GM12801 (cell line): Measurements from ENCODE around the gene GALNT18.

Source experiments
- TF ChIP-seq, protein P1 (sequence below): IDR thresholded peaks from one replicate; pipeline ENCODE4 v1.5.1; 2011; ENCODE audit warnings: control low read depth; ENCODE audit not compliant: insufficient read length; ENCODE audit errors: extremely low read depth

GALNT18 gene

DNA sequence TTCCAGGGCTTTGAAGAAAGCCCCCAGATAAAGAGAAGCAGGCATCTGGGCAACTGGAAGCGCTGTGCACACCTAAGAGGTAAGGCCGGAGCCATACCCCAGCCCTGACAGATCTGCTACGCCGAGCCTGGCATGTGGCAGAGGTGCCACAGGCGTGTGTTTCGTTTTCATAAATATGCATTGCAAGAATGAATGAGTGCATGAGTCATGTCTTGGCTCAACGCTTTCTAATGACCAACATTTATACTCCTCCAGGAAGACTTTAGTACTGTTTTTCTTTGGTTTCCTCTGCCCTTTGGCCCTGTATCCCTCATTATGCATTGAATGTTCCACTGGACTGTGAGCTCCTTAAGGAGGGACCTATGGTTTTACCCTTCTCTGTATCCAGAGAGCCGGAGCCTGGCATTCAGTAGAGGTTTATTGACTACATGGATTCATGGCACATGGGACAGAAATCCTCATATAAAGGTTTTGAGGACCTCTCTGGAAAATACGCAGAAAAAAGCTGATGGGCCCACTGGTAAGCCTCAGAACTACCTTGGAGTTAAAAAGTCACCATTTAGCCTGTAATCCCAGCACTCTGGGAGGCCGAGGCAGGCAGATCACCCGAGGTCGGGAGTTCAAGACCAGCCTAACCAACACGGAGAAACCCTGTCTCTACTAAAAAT lies 229.9 kb downstream of the GALNT18 start:
- TF ChIP-seq, protein P1, sequence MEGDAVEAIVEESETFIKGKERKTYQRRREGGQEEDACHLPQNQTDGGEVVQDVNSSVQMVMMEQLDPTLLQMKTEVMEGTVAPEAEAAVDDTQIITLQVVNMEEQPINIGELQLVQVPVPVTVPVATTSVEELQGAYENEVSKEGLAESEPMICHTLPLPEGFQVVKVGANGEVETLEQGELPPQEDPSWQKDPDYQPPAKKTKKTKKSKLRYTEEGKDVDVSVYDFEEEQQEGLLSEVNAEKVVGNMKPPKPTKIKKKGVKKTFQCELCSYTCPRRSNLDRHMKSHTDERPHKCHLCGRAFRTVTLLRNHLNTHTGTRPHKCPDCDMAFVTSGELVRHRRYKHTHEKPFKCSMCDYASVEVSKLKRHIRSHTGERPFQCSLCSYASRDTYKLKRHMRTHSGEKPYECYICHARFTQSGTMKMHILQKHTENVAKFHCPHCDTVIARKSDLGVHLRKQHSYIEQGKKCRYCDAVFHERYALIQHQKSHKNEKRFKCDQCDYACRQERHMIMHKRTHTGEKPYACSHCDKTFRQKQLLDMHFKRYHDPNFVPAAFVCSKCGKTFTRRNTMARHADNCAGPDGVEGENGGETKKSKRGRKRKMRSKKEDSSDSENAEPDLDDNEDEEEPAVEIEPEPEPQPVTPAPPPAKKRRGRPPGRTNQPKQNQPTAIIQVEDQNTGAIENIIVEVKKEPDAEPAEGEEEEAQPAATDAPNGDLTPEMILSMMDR: no peak

DNA sequence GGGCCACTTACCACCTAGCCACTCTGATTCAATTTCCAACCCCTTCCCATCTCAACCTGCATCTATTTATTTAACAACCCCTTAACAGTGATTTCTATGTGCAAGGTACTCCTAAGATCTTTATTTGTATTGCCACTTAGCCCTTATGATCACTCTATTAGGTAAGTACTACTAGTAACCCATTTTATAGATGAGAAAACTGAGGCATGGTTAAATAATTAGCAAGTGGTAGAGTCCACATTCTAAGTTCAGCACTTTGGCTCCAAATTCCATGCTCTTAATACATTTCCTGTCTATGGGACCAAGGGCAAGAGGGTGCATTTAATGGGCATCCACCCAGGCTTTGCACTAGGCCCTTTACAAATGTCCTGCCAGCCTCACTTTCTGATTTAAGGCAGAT lies 230.6 kb downstream of the GALNT18 start:
- TF ChIP-seq, protein P1: no peak

DNA sequence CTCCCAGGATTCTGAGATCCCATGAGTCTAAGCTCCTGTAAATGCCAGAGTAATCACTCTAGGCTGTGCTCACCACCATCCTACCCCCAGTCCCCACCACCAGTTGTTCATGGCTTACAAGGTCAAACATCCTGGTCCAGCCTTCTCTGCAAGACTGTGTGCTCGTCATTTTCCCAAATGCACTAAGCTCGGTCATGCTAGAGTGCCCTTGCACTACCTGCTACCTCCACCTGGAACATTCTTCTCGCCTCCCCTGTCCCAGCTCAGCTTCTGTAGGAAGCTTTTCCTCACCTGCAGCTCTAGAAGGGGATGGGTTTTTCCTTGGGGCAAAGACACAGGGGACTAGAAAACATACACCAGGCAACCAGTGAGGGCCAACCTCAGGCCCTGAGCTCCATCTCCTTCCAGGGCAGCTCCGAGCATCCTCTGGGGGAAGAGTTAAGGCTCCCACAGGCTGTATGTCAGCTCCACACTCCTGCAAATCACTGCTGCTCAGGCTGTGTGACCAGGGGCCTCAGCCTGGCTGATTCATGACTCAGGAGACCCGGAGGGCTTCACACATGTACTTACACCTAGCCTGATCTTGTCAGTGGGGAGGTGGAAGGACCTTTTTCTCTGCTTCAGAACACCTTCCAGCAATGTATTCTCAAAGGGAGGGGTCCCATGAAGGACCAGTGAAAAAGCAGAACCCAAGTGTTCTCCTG lies 231.6 kb downstream of the GALNT18 start:
- TF ChIP-seq, protein P1: no peak

DNA sequence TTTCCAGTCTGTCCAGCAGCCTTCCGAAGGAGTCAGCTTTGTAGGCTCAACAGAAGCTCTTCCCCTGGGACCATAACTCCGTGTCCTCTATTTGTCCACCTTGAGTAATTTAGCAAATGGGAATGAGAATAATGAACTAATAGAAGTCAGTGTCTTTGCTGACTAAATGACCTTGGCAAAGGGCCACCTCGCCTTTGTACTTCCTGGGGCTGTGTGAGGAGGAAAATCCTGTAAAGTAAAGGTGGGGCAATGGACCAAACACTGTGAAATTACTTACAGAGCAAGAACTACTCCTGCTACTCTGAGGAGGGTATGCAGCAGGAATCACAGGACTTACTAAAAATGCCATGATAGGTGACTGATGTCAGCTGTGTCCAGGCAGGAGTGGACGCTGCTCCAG lies 232.6 kb downstream of the GALNT18 start:
- TF ChIP-seq, protein P1: no peak

DNA sequence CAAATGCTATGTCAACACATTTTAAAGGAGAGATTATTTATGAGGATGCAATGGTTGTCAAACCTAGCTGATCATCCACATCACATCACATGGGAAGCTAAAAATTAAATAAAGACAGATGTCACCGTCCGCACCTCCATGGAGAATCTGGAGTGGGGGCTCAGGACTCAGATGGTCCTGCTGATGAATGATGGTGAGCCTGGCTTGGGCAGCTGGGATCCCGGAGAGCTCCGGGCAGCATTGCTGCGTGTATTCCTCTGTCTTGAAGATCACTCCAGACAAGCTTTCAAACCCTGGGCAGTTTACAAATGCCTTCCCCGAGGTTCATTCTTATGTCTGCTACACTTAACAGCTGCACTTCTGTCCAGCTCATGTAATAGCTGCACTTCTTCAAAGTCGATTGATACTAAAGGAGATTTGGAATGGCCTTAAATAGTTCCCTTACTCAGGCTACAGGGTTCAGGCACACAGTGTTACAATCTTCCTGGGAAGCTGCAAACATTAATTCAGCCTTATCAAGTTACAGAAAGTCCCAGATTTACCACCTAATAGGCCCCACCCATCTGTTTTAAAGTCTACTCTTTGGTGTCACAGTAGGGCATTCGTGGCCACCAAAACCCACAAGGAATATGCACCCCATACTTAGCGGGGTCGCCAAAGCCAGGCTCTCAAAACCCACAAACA lies 234.0 kb downstream of the GALNT18 start:
- TF ChIP-seq, protein P1: no peak

DNA sequence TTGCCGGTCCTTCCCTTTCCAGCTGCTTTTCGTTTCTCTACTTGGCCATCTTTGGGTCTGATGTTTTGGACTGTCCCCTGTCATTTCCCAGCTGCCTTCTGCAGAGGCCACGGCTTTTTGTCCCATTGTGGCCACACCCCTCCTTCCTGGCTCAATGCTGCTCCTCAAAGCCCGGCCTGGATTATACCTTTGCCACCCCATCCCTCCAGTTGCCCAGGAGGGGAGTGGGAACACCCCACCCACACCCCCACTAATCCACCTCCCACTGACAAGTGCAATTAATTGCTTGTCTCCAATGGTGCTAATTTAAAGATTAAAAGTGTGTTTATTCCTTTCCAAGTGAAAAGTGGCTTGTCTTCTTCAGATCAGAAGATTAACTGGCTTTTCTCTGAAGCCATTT lies 234.6 kb downstream of the GALNT18 start:
- TF ChIP-seq, protein P1: no peak

DNA sequence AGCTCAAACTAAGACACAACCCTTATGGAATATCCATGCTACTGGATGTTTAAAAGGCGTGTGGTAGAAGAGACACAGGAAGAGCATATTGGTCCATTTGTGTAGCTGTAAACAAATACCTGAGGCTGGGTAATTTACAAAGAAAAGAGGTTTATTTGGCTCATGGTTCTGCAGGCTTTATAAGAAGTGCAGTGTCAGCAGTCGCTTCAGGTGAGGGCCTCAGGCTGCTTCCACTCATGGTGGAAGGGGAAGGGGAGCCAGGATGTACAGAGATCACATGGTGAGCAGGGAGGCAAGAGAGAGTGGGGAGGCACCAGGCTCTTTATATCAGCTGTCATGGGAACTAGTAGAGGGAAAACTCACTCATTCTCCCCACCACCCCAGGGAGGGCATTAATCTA lies 237.0 kb downstream of the GALNT18 start:
- TF ChIP-seq, protein P1: no peak
